IMR-90 (cell line): Measurements from ENCODE around the gene NFATC3. TPM values are rescaled to one million over a fixed set of nuclear protein-coding genes. Genes with fewer than 3 reads are reported as not detected.

ENCODE experiments used
- ATAC-seq: fragments of 200-7000 bp; cut with Tn5 transposase; 2 replicates; pipeline ENCODE4 v1.9.1; 2020; ENCODE audit warnings: low read depth, mild to moderate bottlenecking, moderate library complexity
- BruUV-seq: library from RNA; stranded (reverse); fragments of 400-500 nt; replicated peaks from 2 replicates; lab custom pipeline; 2021; lab: Mats Ljungman, UMichigan
- CTCF ChIA-PET: fragments of 300-600 bp; formaldehyde crosslinking; extraction: SDS; loops from one replicate; lab custom pipeline; 2021; ENCODE audit warnings: antibody characterized with exemption; lab: Yijun Ruan, JAX
- POLR2A ChIA-PET: fragments of 300-600 bp; sonication (Branson Sonifier 250); formaldehyde crosslinking; loops from one replicate; lab custom pipeline; 2022; ENCODE audit warnings: antibody characterized with exemption; ENCODE audit not compliant: unreplicated experiment; lab: Charles Lee
- DNase-seq: peaks from one replicate; pipeline ENCODE4 v3.0.0; 2013
- H2AFZ ChIP-seq: replicated peaks from 2 replicates; pipeline ENCODE3; 2013; ENCODE audit warnings: low read length, mild to moderate bottlenecking; ENCODE audit not compliant: poor library complexity
- H2AK5ac ChIP-seq: 2 replicates; pipeline ENCODE4 v1.6.1; 2013; ENCODE audit warnings: low read depth, low read length, inconsistent platforms
- H2AK9ac ChIP-seq: replicated peaks from 2 replicates; pipeline ENCODE3; 2013; ENCODE audit warnings: mild to moderate bottlenecking, low read depth, low read length, moderate library complexity; ENCODE audit not compliant: poor library complexity
- H2BK120ac ChIP-seq: 2 replicates; pipeline ENCODE4 v1.6.1; 2013; ENCODE audit warnings: low read depth, low read length, inconsistent platforms
- H2BK15ac ChIP-seq: 3 replicates; pipeline ENCODE4 v1.6.1; 2013; ENCODE audit warnings: low read depth, low read length, inconsistent platforms
- H2BK20ac ChIP-seq: 2 replicates; pipeline ENCODE4 v1.6.1; 2013; ENCODE audit warnings: low read depth, mild to moderate bottlenecking, inconsistent platforms, low read length, moderate library complexity
- H2BK5ac ChIP-seq: 2 replicates; pipeline ENCODE4 v1.6.1; 2013; ENCODE audit warnings: mild to moderate bottlenecking, low read depth, low read length, inconsistent platforms; ENCODE audit not compliant: poor library complexity, severe bottlenecking
- H3K14ac ChIP-seq: replicated peaks from 2 replicates; pipeline ENCODE4 v1.6.1; 2013; ENCODE audit warnings: low read depth, low read length, inconsistent platforms
- H3K18ac ChIP-seq: 2 replicates; pipeline ENCODE4 v1.6.1; 2013; ENCODE audit warnings: low read depth, low read length, control low read depth
- H3K23ac ChIP-seq: 2 replicates; pipeline ENCODE4 v1.6.1; 2013; ENCODE audit warnings: low read depth, low read length, inconsistent platforms
- H3K27ac ChIP-seq: 2 replicates; pipeline ENCODE4 v1.5.1; 2013; ENCODE audit warnings: mild to moderate bottlenecking, control low read depth, low read length; ENCODE audit not compliant: insufficient read depth
- H3K27me3 ChIP-seq: 2 replicates; pipeline ENCODE4 v1.6.1; 2013; ENCODE audit warnings: low read length; ENCODE audit not compliant: control insufficient read depth, insufficient read depth
- H3K36me3 ChIP-seq: 2 replicates; pipeline ENCODE4 v1.6.1; 2013; ENCODE audit warnings: low read length, mixed read lengths; ENCODE audit not compliant: control insufficient read depth, insufficient read depth
- H3K4ac ChIP-seq: 2 replicates; pipeline ENCODE4 v1.6.1; 2013; ENCODE audit warnings: low read depth, low read length, inconsistent platforms
- H3K4me1 ChIP-seq: 2 replicates; pipeline ENCODE4 v1.6.1; 2013; ENCODE audit warnings: low read length, mixed read lengths; ENCODE audit not compliant: control insufficient read depth, insufficient read depth
- H3K4me2 ChIP-seq: 2 replicates; pipeline ENCODE4 v1.6.1; 2013; ENCODE audit warnings: low read depth, mild to moderate bottlenecking, control low read depth, low read length, moderate library complexity
- H3K4me3 ChIP-seq: 2 replicates; pipeline ENCODE4 v1.5.1; 2013; ENCODE audit warnings: low read depth, mild to moderate bottlenecking, control low read depth, low read length, moderate library complexity; ENCODE audit not compliant: insufficient read depth
- H3K56ac ChIP-seq: 2 replicates; pipeline ENCODE4 v1.6.1; 2013; ENCODE audit warnings: low read length, inconsistent platforms; ENCODE audit not compliant: insufficient read depth; ENCODE audit errors: extremely low read depth
- H3K79me1 ChIP-seq, 2 experiments: 2 replicates each; pipeline ENCODE4 v1.6.1; 2013; ENCODE audit warnings: low read length in 2 of 2, inconsistent platforms in 1 of 2, low read depth in 1 of 2
- H3K9ac ChIP-seq: 2 replicates; pipeline ENCODE4 v1.6.1; 2013; ENCODE audit warnings: low read depth, low read length, control low read depth
- H3K9me1 ChIP-seq: 2 replicates; pipeline ENCODE4 v1.6.1; 2013; ENCODE audit warnings: low read length, inconsistent platforms; ENCODE audit not compliant: insufficient read depth
- H3K9me3 ChIP-seq: 2 replicates; pipeline ENCODE4 v1.6.1; 2013; ENCODE audit warnings: low read length; ENCODE audit not compliant: control insufficient read depth, insufficient read depth
- H4K20me1 ChIP-seq: 2 replicates; pipeline ENCODE4 v1.6.1; 2013; ENCODE audit warnings: low read length, inconsistent platforms; ENCODE audit not compliant: insufficient read depth
- H4K5ac ChIP-seq: 2 replicates; pipeline ENCODE4 v1.6.1; 2013; ENCODE audit warnings: mild to moderate bottlenecking, low read depth, low read length, control low read depth
- H4K8ac ChIP-seq, 2 experiments: 2 replicates each; pipeline ENCODE4 v1.6.1; 2013; ENCODE audit warnings: low read depth in 2 of 2, low read length in 2 of 2, control low read depth in 1 of 2, inconsistent platforms in 1 of 2
- H4K91ac ChIP-seq: 2 replicates; pipeline ENCODE4 v1.6.1; 2013; ENCODE audit warnings: low read depth, low read length, inconsistent platforms; ENCODE audit not compliant: insufficient read depth
- BHLHE40 ChIP-seq: fragments of 150-350 bp; IDR thresholded peaks from 2 replicates; pipeline ENCODE4 v1.6.1; 2016; ENCODE audit warnings: mild to moderate bottlenecking, low read depth, low read length
- CEBPB ChIP-seq: IDR thresholded peaks from 2 replicates; pipeline ENCODE4 v1.6.1; 2012; ENCODE audit warnings: low read depth, low read length, improper control_type of control experiment
- CHD1 ChIP-seq: IDR thresholded peaks from 2 replicates; pipeline ENCODE4 v1.6.1; 2012; ENCODE audit warnings: low read depth, low read length, improper control_type of control experiment
- MXI1 ChIP-seq: IDR thresholded peaks from 2 replicates; pipeline ENCODE4 v1.6.1; 2012; ENCODE audit warnings: low read depth, mild to moderate bottlenecking, low read length, moderate library complexity, borderline replicate concordance
- NFE2L2 ChIP-seq: fragments of 150-350 bp; IDR thresholded peaks from 2 replicates; pipeline ENCODE4 v1.6.1; 2016; ENCODE audit warnings: low read depth, mild to moderate bottlenecking, low read length
- RAD21 ChIP-seq: IDR thresholded peaks from 2 replicates; pipeline ENCODE4 v1.6.1; 2012; ENCODE audit warnings: low read length, improper control_type of control experiment
- SMC3 ChIP-seq: fragments of 150-350 bp; IDR thresholded peaks from 2 replicates; pipeline ENCODE4 v1.6.1; 2016; ENCODE audit warnings: low read depth, mild to moderate bottlenecking, antibody characterized with exemption, low read length, moderate library complexity
- WGBS, 2 experiments: methylation state at CpG; one replicate each; pipeline versions ENCODE4 v1.1.5 to v1.1.7; 2013; ENCODE audit warnings: missing lambda C conversion rate in 2 of 2; ENCODE audit not compliant: insufficient read length in 1 of 2; ENCODE audit errors: extremely low coverage in 2 of 2; 5-methylcytosine and 5-hydroxymethylcytosine counted together
- dilution Hi-C: fragments of 300-500 bp; cut with HindIII; formaldehyde crosslinking; loops from one replicate; pipeline ENCODE4 v1.14.3; 2018; ENCODE audit warnings: low sequenced_read_pairs; ENCODE audit not compliant: unreplicated experiment
- in situ Hi-C: fragments of 300-500 bp; cut with MboI; formaldehyde crosslinking; loops from 3 replicates; pipeline ENCODE4 v1.14.3; 2019; ENCODE audit warnings: low sequenced_read_pairs, inconsistent platforms, mixed read lengths
- intact Hi-C: fragments of 100-400 bp; cut with micrococcal nuclease; formaldehyde crosslinking; loops from 2 replicates; pipeline ENCODE4 v1.10.0; 2022
- polyA plus RNA-seq, 3 experiments: library from polyadenylated mRNA; depleted of rRNA; stranded (reverse); fragments of >200 nt; gene quantifications; 2 replicates each; pipeline ENCODE4 v1.2.3, GENCODE V29; 2012; ENCODE audit warnings: low replicate concordance in 1 of 3
- total RNA-seq: library from RNA; depleted of rRNA; stranded (reverse); fragments of >200 nt; gene quantifications from 2 replicates; pipeline ENCODE4 v1.2.3, GENCODE V29; 2012
- TF ChIP-seq, protein P1 (sequence below): fragments of 150-350 bp; IDR thresholded peaks from 2 replicates; pipeline ENCODE4 v1.6.1; 2016; ENCODE audit warnings: low read depth, mild to moderate bottlenecking, low read length, moderate library complexity, borderline replicate concordance

The NFATC3 gene
- total and polyA plus RNA-seq, 2 of the 4 experiments (the other 2 are of a cell fraction) = 6.3 to 21.5 TPM

DNA sequence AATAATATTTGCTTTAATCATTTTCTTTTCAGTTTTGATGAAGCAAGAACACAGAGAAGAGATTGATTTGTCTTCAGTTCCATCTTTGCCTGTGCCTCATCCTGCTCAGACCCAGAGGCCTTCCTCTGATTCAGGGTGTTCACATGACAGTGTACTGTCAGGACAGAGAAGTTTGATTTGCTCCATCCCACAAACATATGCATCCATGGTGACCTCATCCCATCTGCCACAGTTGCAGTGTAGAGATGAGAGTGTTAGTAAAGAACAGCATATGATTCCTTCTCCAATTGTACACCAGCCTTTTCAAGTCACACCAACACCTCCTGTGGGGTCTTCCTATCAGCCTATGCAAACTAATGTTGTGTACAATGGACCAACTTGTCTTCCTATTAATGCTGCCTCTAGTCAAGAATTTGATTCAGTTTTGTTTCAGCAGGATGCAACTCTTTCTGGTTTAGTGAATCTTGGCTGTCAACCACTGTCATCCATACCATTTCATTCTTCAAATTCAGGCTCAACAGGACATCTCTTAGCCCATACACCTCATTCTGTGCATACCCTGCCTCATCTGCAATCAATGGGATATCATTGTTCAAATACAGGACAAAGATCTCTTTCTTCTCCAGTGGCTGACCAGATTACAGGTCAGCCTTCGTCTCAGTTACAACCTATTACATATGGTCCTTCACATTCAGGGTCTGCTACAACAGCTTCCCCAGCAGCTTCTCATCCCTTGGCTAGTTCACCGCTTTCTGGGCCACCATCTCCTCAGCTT, 105.8 kb downstream of the NFATC3 start:
- no peak overlapping the region for H3K4me3 ChIP-seq
- H2BK120ac ChIP-seq = no peak overlapping the region
- no peaks in the 10 kb centered on the region for H3K4me1 ChIP-seq
- H3K9me3 ChIP-seq = no peaks in the 10 kb centered on the region
- no peak overlapping the region for H2BK5ac ChIP-seq
- H3K4ac ChIP-seq = no peak overlapping the region
- H4K5ac ChIP-seq = no peak overlapping the region
- H4K91ac ChIP-seq = no peak overlapping the region
- ATAC-seq (0 out of 2 replicates have a peak, but pooled peaks have one; percentile 40), DNase-seq (peak; percentile 64)
- H3K27ac ChIP-seq = no peak overlapping the region
- H4K20me1 ChIP-seq = no peaks in the 10 kb centered on the region
- H2BK15ac ChIP-seq = no peak overlapping the region
- H2AFZ ChIP-seq = no peak overlapping the region
- H3K9ac ChIP-seq = no peak overlapping the region
- dilution Hi-C loops (no loop called here), intact Hi-C loops (no loop called here), in situ Hi-C loops (no loop called here)
- no peak overlapping the region for H3K14ac ChIP-seq
- H3K4me2 ChIP-seq = no peak overlapping the region
- H3K9me1 ChIP-seq = 0 out of 2 replicates have a peak, but pooled peaks cover 4% of the 10 kb centered on the region
- ChIA-PET POLR2A (no interaction called here), CTCF (no interaction called here)
- H2AK9ac ChIP-seq = no peak overlapping the region
- BruUV-seq = TSS peak; percentile 81
- no peak overlapping the region for H2AK5ac ChIP-seq
- H3K56ac ChIP-seq = no peak overlapping the region
- WGBS, 2 experiments = 100% methylated on average over 1 of the region's 2 CpGs; no CpG with 5 or more reads in 1 of the 2 experiments
- peaks cover 18% of the 10 kb centered on the region for H3K36me3 ChIP-seq
- no peak overlapping the region for H3K23ac ChIP-seq
- no peak overlapping the region for H2BK20ac ChIP-seq
- H4K8ac ChIP-seq = no peak overlapping the region
- no peaks in the 10 kb centered on the region for H3K27me3 ChIP-seq
- TF ChIP-seq SMC3 (no peak), NFE2L2 (no peak), CHD1 (no peak), MXI1 (no peak), RAD21 (no peak), BHLHE40 (no peak), CEBPB (no peak)
- TF ChIP-seq, protein P1, sequence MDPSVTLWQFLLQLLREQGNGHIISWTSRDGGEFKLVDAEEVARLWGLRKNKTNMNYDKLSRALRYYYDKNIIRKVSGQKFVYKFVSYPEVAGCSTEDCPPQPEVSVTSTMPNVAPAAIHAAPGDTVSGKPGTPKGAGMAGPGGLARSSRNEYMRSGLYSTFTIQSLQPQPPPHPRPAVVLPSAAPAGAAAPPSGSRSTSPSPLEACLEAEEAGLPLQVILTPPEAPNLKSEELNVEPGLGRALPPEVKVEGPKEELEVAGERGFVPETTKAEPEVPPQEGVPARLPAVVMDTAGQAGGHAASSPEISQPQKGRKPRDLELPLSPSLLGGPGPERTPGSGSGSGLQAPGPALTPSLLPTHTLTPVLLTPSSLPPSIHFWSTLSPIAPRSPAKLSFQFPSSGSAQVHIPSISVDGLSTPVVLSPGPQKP = no peak
- H3K79me1 ChIP-seq = peaks cover 3 to 5% of the 10 kb centered on the region in 2 experiments; a peak in 2 of 4 replicates
- no peak overlapping the region for H3K18ac ChIP-seq
